GM19193 (cell line): ENCODE measurements around the gene COMMD9.

Experiments used
- POLR2A ChIP-seq: IDR thresholded peaks from 4 replicates; pipeline ENCODE4 v1.6.1; 2011; ENCODE audit not compliant: insufficient read depth, insufficient read length; ENCODE audit errors: extremely low read depth

The COMMD9 gene

GRCh38 chr11:36265793-36266628, 23.2 kb downstream of the COMMD9 start:
- no peak for TF ChIP-seq POLR2A

GRCh38 chr11:36264973-36265344, 24.3 kb downstream of the COMMD9 start:
- TF ChIP-seq POLR2A, result no peak

- TF ChIP-seq POLR2A, result no peak
Measured at GRCh38 chr11:36264011-36264972, 24.9 kb downstream of the COMMD9 start.

- TF ChIP-seq POLR2A, result no peak
Measured at GRCh38 chr11:36261094-36261493, 28.1 kb downstream of the COMMD9 start.

GRCh38 chr11:36258730-36259360, 30.4 kb downstream of the COMMD9 start:
- no peak for TF ChIP-seq POLR2A

- no peak for TF ChIP-seq POLR2A
Measured at GRCh38 chr11:36257351-36257750, 31.9 kb downstream of the COMMD9 start.

- no peak for TF ChIP-seq POLR2A
Measured at GRCh38 chr11:36254713-36255112, 34.5 kb downstream of the COMMD9 start.

- TF ChIP-seq POLR2A, result no peak
Measured at GRCh38 chr11:36253238-36253637, 36.0 kb downstream of the COMMD9 start.

- no peak for TF ChIP-seq POLR2A
Measured at GRCh38 chr11:36251823-36252222, 37.4 kb downstream of the COMMD9 start.

GRCh38 chr11:36249246-36249645, 40.0 kb downstream of the COMMD9 start:
- TF ChIP-seq POLR2A, result no peak

GRCh38 chr11:36248436-36248835, 40.8 kb downstream of the COMMD9 start:
- TF ChIP-seq POLR2A, result no peak

- TF ChIP-seq POLR2A, result no peak
Measured at GRCh38 chr11:36247493-36247892, 41.7 kb downstream of the COMMD9 start.

GRCh38 chr11:36243641-36244040, 45.6 kb downstream of the COMMD9 start:
- no peak for TF ChIP-seq POLR2A

- TF ChIP-seq POLR2A, result no peak
Measured at GRCh38 chr11:36241497-36241896, 47.7 kb downstream of the COMMD9 start.

GRCh38 chr11:36240801-36241200, 48.4 kb downstream of the COMMD9 start:
- TF ChIP-seq POLR2A, result no peak
